Panc1 (cell line): ENCODE measurements around the gene TMEM273.

Experiments
- POLR2AphosphoS5 ChIP-seq: IDR thresholded peaks from 2 replicates; pipeline ENCODE4 v1.6.1; 2012; ENCODE audit warnings: mild to moderate bottlenecking, low read depth, low read length, moderate library complexity
- SIN3A ChIP-seq: IDR thresholded peaks from 2 replicates; pipeline ENCODE4 v1.6.1; 2012; ENCODE audit warnings: low read depth, mild to moderate bottlenecking, low read length, moderate library complexity, borderline replicate concordance; ENCODE audit not compliant: insufficient read depth
- TF ChIP-seq, protein P1 (sequence below): fragments of 450-650 bp; IDR thresholded peaks from 2 replicates; pipeline ENCODE4 v1.5.1; 2017; ENCODE audit warnings: mild to moderate bottlenecking
- TF ChIP-seq, protein P2 (sequence below), 2 experiments: IDR thresholded peaks; 2 replicates each; pipeline ENCODE4 v1.6.1; 2011 to 2012; ENCODE audit warnings: low read depth in 2 of 2, control low read depth in 1 of 2, low read length in 1 of 2, mild to moderate bottlenecking in 1 of 2, moderate library complexity in 1 of 2; ENCODE audit not compliant: insufficient read depth in 1 of 2

DNA sequence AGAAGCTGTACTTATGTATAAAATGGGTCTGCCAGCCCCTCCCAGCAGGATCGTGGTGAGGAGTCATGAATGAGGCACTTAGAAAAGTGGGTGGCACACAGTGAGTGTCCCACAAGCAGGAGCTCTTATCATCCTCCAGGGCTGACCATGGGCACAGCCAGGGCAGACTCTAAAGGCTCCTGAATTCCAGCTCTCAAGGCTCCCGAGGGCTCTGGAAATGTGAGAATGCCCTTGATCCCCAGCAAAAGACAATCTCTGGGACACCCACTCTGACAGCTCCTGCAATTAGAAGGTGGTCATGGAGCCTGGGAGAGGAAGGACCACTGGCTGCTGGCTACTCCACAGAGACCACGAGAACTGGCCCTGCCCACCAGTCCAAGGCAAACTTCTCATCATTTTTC, 74.5 kb downstream of the TMEM273 start:
- TF ChIP-seq, protein P1, sequence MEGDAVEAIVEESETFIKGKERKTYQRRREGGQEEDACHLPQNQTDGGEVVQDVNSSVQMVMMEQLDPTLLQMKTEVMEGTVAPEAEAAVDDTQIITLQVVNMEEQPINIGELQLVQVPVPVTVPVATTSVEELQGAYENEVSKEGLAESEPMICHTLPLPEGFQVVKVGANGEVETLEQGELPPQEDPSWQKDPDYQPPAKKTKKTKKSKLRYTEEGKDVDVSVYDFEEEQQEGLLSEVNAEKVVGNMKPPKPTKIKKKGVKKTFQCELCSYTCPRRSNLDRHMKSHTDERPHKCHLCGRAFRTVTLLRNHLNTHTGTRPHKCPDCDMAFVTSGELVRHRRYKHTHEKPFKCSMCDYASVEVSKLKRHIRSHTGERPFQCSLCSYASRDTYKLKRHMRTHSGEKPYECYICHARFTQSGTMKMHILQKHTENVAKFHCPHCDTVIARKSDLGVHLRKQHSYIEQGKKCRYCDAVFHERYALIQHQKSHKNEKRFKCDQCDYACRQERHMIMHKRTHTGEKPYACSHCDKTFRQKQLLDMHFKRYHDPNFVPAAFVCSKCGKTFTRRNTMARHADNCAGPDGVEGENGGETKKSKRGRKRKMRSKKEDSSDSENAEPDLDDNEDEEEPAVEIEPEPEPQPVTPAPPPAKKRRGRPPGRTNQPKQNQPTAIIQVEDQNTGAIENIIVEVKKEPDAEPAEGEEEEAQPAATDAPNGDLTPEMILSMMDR, result no peak
- TF ChIP-seq POLR2AphosphoS5 (no peak), SIN3A (no peak)
- TF ChIP-seq, protein P2, sequence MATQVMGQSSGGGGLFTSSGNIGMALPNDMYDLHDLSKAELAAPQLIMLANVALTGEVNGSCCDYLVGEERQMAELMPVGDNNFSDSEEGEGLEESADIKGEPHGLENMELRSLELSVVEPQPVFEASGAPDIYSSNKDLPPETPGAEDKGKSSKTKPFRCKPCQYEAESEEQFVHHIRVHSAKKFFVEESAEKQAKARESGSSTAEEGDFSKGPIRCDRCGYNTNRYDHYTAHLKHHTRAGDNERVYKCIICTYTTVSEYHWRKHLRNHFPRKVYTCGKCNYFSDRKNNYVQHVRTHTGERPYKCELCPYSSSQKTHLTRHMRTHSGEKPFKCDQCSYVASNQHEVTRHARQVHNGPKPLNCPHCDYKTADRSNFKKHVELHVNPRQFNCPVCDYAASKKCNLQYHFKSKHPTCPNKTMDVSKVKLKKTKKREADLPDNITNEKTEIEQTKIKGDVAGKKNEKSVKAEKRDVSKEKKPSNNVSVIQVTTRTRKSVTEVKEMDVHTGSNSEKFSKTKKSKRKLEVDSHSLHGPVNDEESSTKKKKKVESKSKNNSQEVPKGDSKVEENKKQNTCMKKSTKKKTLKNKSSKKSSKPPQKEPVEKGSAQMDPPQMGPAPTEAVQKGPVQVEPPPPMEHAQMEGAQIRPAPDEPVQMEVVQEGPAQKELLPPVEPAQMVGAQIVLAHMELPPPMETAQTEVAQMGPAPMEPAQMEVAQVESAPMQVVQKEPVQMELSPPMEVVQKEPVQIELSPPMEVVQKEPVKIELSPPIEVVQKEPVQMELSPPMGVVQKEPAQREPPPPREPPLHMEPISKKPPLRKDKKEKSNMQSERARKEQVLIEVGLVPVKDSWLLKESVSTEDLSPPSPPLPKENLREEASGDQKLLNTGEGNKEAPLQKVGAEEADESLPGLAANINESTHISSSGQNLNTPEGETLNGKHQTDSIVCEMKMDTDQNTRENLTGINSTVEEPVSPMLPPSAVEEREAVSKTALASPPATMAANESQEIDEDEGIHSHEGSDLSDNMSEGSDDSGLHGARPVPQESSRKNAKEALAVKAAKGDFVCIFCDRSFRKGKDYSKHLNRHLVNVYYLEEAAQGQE (IDR thresholded peaks at IDR 0.05; ENCODE audit: insufficient read depth in 1 of 2, low read depth in 2 of 2, low read length in 1 of 2), result no peak
